Erythroblast (primary cell): ENCODE data around the gene NIPA2.

Experiments used
- DNase-seq, 2 experiments: peaks; one replicate each; lab custom pipeline; 2025; lab: John Stamatoyannopoulos, UW
- GATA1 ChIP-seq: IDR thresholded peaks from 2 replicates; pipeline ENCODE4 v1.6.1; 2011; ENCODE audit warnings: low read depth, mild to moderate bottlenecking, control low read depth, low read length, moderate library complexity
- POLR2A ChIP-seq: IDR thresholded peaks from 2 replicates; pipeline ENCODE4 v1.6.1; 2011; ENCODE audit warnings: mild to moderate bottlenecking, low read length

Gene NIPA2

GRCh38 chr15:22912256-22912655 lies 73.8 kb downstream of the NIPA2 start:
- DNase-seq, result no peak
- TF ChIP-seq GATA1, result no peak
- no peak for TF ChIP-seq POLR2A

GRCh38 chr15:22913646-22914380 lies 75.3 kb downstream of the NIPA2 start:
- no peak for TF ChIP-seq GATA1
- no peak for TF ChIP-seq POLR2A
- no peak for DNase-seq

GRCh38 chr15:22915866-22916515 lies 77.5 kb downstream of the NIPA2 start:
- TF ChIP-seq GATA1 (no peak), POLR2A (no peak)
- no peak for DNase-seq

- TF ChIP-seq POLR2A (no peak), GATA1 (no peak)
- no peak for DNase-seq
Measured at GRCh38 chr15:22916606-22917350, 78.3 kb downstream of the NIPA2 start.

- no peak for DNase-seq
- TF ChIP-seq POLR2A (no peak), GATA1 (no peak)
Measured at GRCh38 chr15:22917556-22917955, 79.1 kb downstream of the NIPA2 start.
